Activated B cell treated with CpG ODN at 0.5 μM for 24 hours (primary cell): Measurements from ENCODE around the gene CTCF. TPM values are rescaled to one million over a fixed set of nuclear protein-coding genes. Genes with fewer than 3 reads are reported as not detected.

Source experiments
- ATAC-seq: fragments of 200-7000 bp; cut with Tn5 transposase; one replicate; pipeline ENCODE4 v1.10.0; 2021; ENCODE audit warnings: low read depth, mild to moderate bottlenecking, moderate library complexity
- CTCF ChIA-PET: fragments of 350-600 bp; sonication (Branson Sonifier 250); formaldehyde crosslinking; loops from one replicate; lab custom pipeline; 2021; ENCODE audit warnings: antibody characterized with exemption; lab: Charles Lee
- POLR2A ChIA-PET: fragments of 350-600 bp; sonication (Branson Sonifier 250); formaldehyde crosslinking; loops from one replicate; lab custom pipeline; 2021; ENCODE audit warnings: antibody characterized with exemption; lab: Charles Lee
- DNase-seq: peaks from one replicate; pipeline ENCODE4 v3.0.0; 2022
- H3K27ac Mint-ChIP-seq: one replicate; pipeline ENCODE4 v1.8.0; 2020; ENCODE audit warnings: mixed read lengths
- H3K27me3 Mint-ChIP-seq: one replicate; pipeline ENCODE4 v1.8.0; 2021; ENCODE audit warnings: mixed read lengths
- H3K36me3 Mint-ChIP-seq: one replicate; pipeline ENCODE4 v1.8.0; 2021; ENCODE audit warnings: low read depth, mixed read lengths
- H3K4me1 Mint-ChIP-seq: one replicate; pipeline ENCODE4 v1.8.0; 2021; ENCODE audit warnings: mixed read lengths
- H3K4me3 Mint-ChIP-seq: one replicate; pipeline ENCODE4 v1.8.0; 2020; ENCODE audit warnings: mild to moderate bottlenecking, mixed read lengths
- H3K9me3 Mint-ChIP-seq: one replicate; pipeline ENCODE4 v1.8.0; 2020; ENCODE audit warnings: mixed read lengths
- intact Hi-C: fragments of 100-400 bp; cut with micrococcal nuclease; formaldehyde crosslinking; loops from one replicate; pipeline ENCODE4 v1.15.1; 2024
- total RNA-seq: library from RNA; stranded (reverse); gene quantifications from 2 replicates; pipeline ENCODE4 v1.2.3, GENCODE V29; 2022
- TF ChIP-seq, protein P1 (sequence below): fragments of 200-600 bp; IDR thresholded peaks from one replicate; pipeline ENCODE4 v1.8.0; 2022; ENCODE audit warnings: antibody characterized with exemption, mild to moderate bottlenecking

The CTCF gene
- total RNA-seq, 1 donor from 2014 or later: 59.6 TPM

DNA sequence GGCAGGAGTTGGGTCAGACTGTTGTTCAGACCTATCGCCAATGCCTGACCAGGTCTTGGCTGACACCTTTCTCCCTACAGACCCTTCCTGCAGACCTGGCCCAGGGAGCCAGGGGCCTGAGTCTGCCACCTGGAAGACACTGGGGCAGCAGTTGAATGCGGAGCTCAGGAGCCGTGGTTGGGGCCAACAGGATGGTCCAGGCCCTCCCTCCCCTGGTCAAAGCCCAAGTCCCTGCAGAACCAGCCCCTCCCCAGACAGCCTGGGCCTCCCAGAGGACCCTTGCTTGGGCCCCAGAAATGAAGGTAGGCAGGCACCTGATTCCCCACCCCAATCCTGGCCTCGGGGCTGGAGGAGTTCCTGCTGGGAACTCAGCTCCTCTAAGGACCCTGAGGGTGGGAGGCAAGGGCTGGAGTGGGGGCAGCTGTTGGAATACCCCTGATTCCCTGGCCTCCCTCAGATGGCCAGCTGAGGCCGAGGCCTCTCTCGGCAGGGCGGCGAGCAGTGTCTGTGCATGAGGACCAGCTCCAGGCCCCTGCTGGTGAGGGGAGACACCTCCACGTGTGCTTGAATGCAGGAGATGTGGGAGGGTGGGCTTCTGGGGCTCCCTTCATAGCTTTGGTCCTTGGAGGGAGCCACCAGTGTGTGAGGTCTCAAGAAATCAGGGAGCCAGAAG, 94.2 kb downstream of the CTCF start:
- Mint-ChIP-seq H3K36me3 (peaks cover 53% of the 10 kb centered on the region), H3K4me1 (peaks cover 24% of the 10 kb centered on the region), H3K9me3 (no peaks in the 10 kb centered on the region), H3K4me3 (no peak overlapping the region), H3K27ac (no peak overlapping the region), H3K27me3 (no peaks in the 10 kb centered on the region)
- ChIA-PET CTCF (no interaction called here), POLR2A (interaction anchor here (0.5 to 0.6 kb wide), 2 partner anchors 158 to 465 kb away, joined by 4 to 5 read pairs; no protein-coding TSS in a partner anchor)
- ATAC-seq (no peak), DNase-seq (no peak)
- intact Hi-C loops: no loop called here
- TF ChIP-seq, protein P1, sequence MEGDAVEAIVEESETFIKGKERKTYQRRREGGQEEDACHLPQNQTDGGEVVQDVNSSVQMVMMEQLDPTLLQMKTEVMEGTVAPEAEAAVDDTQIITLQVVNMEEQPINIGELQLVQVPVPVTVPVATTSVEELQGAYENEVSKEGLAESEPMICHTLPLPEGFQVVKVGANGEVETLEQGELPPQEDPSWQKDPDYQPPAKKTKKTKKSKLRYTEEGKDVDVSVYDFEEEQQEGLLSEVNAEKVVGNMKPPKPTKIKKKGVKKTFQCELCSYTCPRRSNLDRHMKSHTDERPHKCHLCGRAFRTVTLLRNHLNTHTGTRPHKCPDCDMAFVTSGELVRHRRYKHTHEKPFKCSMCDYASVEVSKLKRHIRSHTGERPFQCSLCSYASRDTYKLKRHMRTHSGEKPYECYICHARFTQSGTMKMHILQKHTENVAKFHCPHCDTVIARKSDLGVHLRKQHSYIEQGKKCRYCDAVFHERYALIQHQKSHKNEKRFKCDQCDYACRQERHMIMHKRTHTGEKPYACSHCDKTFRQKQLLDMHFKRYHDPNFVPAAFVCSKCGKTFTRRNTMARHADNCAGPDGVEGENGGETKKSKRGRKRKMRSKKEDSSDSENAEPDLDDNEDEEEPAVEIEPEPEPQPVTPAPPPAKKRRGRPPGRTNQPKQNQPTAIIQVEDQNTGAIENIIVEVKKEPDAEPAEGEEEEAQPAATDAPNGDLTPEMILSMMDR: no peak

DNA sequence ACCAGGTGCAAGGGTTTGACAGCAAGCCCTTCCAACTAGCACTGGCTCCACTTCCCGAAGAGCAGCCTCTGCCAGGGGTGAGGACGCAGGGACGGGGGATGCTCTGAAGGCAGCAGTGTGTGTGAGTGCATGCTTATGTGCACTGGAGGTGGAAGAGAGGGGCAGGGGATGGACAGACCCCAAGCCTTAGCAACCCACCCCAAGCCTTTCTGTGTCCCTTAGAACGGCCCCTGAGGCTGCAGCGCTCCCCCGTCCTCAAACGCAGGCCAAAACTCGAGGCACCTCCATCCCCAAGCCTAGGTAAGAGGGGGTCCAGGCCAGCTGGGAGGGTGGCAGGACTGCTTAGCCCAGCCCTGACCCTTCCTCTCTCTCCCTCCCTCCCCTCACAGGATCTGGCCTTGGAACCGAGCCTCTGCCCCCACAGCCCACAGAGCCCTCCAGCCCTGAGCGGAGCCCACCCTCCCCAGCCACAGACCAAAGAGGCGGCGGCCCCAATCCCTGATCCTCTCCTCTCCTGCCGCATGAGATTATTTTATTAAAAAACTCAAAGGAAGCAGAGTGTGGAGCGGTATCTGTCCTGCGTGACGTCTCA, 94.8 kb downstream of the CTCF start:
- Mint-ChIP-seq H3K4me3 (no peak overlapping the region), H3K27me3 (no peaks in the 10 kb centered on the region), H3K9me3 (no peaks in the 10 kb centered on the region), H3K36me3 (peaks cover 47% of the 10 kb centered on the region), H3K27ac (no peak overlapping the region), H3K4me1 (peaks cover 26% of the 10 kb centered on the region)
- ChIA-PET CTCF (no interaction called here), POLR2A (interaction anchor here (0.5 to 1.0 kb wide), 4 partner anchors 21 to 465 kb away, joined by 3 to 5 read pairs (median 4); no protein-coding TSS in a partner anchor)
- TF ChIP-seq, protein P1: no peak
- DNase-seq: no peak
- no peak for ATAC-seq
- intact Hi-C loops: no loop called here

- intact Hi-C loops: no loop called here
- Mint-ChIP-seq H3K27me3 (no peaks in the 10 kb centered on the region), H3K36me3 (peaks cover 45% of the 10 kb centered on the region), H3K9me3 (no peaks in the 10 kb centered on the region), H3K4me1 (peaks cover 24% of the 10 kb centered on the region), H3K27ac (no peak overlapping the region), H3K4me3 (no peak overlapping the region)
- ChIA-PET CTCF (interaction anchor here (1.3 to 2.3 kb wide), 3 partner anchors 14 to 136 kb away, joined by 3 to 8 read pairs (median 8); partner anchors contain the start of gene CARMIL2), POLR2A (interaction anchor here (0.5 to 3.6 kb wide), 7 partner anchors 7 to 120 kb away, joined by 3 to 32 read pairs (median 3); partner anchors contain the start of gene CARMIL2)
- TF ChIP-seq, protein P1: no peak
- DNase-seq (no peak), ATAC-seq (no peak)
These were observed 95.6 kb downstream of the CTCF start for GRCh38 chr16:67657751-67658518.

GRCh38 chr16:67658849-67659674, 96.7 kb downstream of the CTCF start:
- DNase-seq: no peak
- Mint-ChIP-seq H3K4me3 (peak overlapping the region; percentile 94), H3K27ac (peak overlapping the region; percentile 74), H3K27me3 (no peaks in the 10 kb centered on the region), H3K4me1 (peaks cover 24% of the 10 kb centered on the region), H3K36me3 (peaks cover 42% of the 10 kb centered on the region), H3K9me3 (no peaks in the 10 kb centered on the region)
- ATAC-seq: no peak
- POLR2A ChIA-PET: interaction anchor here (0.8 to 3.6 kb wide), 9 partner anchors 8 to 175 kb away, joined by 3 to 32 read pairs (median 8); partner anchors contain the start of genes CARMIL2, GFOD2, RANBP10 and TSNAXIP1
- TF ChIP-seq, protein P1: no peak
- CTCF ChIA-PET: interaction anchor here (1.3 to 2.3 kb wide), 3 partner anchors 14 to 137 kb away, joined by 3 to 8 read pairs (median 8); partner anchors contain the start of gene CARMIL2
- intact Hi-C loops: no loop called here
